ENCODE results near the gene KRIT1.

KRIT1 gene

DNA sequence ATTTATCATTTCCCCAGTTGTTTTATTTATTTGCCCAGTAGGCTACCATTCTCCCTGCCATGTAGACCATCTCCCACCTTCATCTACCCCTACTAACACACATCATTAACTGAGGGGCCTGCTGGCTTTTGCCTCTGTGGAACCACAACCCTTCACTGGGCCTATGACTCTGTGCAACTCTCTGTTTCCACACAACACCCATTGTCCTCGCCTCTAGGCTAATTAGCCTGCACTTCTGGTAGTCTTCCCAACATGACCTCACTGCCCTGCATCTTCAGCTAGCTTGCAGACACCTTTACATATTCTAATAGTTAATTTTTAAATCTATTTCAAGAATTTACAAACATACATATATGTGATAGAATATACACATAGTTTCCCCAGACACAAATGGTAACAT lies 7.5 kb upstream of the KRIT1 start:
- no CpG with 5 or more reads among the region's 1 CpG for WGBS (ENCODE audit: insufficient coverage)
- H3K9me3 ChIP-seq (ENCODE audit: control extremely low read depth in 1 of 5, control insufficient read depth in 4 of 5, insufficient read depth in 2 of 5, low read depth in 1 of 5, low read length in 4 of 5) = peaks cover 0 to 4% (median 0%) of the 10 kb centered on the region in 5 experiments
- peaks cover 0 to 2% (median under 1%) of the 10 kb centered on the region in 4 experiments for H3K4me1 ChIP-seq (ENCODE audit: control extremely low read depth in 1 of 4, control insufficient read depth in 4 of 4, insufficient read depth in 4 of 4, low read length in 3 of 4)
- CTCF ChIA-PET = no interaction called here
- POLR2A ChIA-PET = no interaction called here
- no peak overlapping the region for H3K27ac ChIP-seq (ENCODE audit: insufficient read depth in 1 of 2, low read depth in 1 of 2, low read length in 2 of 2, poor library complexity in 1 of 2, severe bottlenecking in 2 of 2)
- no peaks in the 10 kb centered on the region for H3K27me3 ChIP-seq (replicated peaks in 2 of 5; ENCODE audit: control insufficient read depth in 4 of 5, insufficient read depth in 5 of 5, low read length in 4 of 5)
- H3K36me3 ChIP-seq (ENCODE audit: control insufficient read depth in 4 of 4, insufficient read depth in 4 of 4, low read length in 3 of 4) = peaks cover 3 to 11% (median 5%) of the 10 kb centered on the region in 4 experiments
- DNase-seq = no peak
- H3K4me3 ChIP-seq (ENCODE audit: control insufficient read depth in 1 of 7, extremely low read depth in 1 of 7, insufficient read depth in 4 of 7, low read depth in 2 of 7, low read length in 6 of 7) = no peak overlapping the region

DNA sequence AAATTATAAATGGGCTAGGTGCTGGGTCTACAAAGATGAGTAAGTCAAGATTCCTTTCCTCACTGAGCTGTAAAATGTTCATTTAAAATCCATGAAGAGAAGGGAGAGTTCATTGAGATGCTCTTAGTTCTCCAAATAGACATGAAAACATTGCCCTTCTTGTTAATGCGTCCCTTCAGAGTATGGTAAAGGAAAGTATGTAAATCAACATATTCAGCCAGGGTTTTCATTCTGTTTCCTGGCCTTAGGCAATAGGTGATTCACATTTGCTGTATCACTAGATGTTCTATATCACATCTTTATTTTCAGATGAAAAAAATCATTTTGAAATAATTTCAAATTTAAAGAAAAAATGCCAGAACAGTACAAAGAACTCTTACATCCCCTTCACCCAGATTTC lies 5.5 kb upstream of the KRIT1 start:
- POLR2A ChIA-PET = no interaction called here
- 100% methylated on average over 1 of the region's 1 CpG for WGBS (ENCODE audit: insufficient coverage)
- Histone ChIP-seq H3K4me3 (ENCODE audit: control insufficient read depth in 1 of 7, extremely low read depth in 1 of 7, insufficient read depth in 4 of 7, low read depth in 2 of 7, low read length in 6 of 7) (no peak overlapping the region), H3K36me3 (ENCODE audit: control insufficient read depth in 4 of 4, insufficient read depth in 4 of 4, low read length in 3 of 4) (peaks cover 3 to 11% (median 5%) of the 10 kb centered on the region in 4 experiments), H3K9me3 (ENCODE audit: control extremely low read depth in 1 of 5, control insufficient read depth in 4 of 5, insufficient read depth in 2 of 5, low read depth in 1 of 5, low read length in 4 of 5) (peaks cover 0 to 4% (median 0%) of the 10 kb centered on the region in 5 experiments), H3K4me1 (ENCODE audit: control extremely low read depth in 1 of 4, control insufficient read depth in 4 of 4, insufficient read depth in 4 of 4, low read length in 3 of 4) (peaks cover 5 to 19% (median 17%) of the 10 kb centered on the region in 4 experiments), H3K27me3 (replicated peaks in 2 of 5; ENCODE audit: control insufficient read depth in 4 of 5, insufficient read depth in 5 of 5, low read length in 4 of 5) (no peaks in the 10 kb centered on the region), H3K27ac (ENCODE audit: insufficient read depth in 1 of 2, low read depth in 1 of 2, low read length in 2 of 2, poor library complexity in 1 of 2, severe bottlenecking in 2 of 2) (no peak overlapping the region)
- CTCF ChIA-PET = no interaction called here
- no peak for DNase-seq

DNA sequence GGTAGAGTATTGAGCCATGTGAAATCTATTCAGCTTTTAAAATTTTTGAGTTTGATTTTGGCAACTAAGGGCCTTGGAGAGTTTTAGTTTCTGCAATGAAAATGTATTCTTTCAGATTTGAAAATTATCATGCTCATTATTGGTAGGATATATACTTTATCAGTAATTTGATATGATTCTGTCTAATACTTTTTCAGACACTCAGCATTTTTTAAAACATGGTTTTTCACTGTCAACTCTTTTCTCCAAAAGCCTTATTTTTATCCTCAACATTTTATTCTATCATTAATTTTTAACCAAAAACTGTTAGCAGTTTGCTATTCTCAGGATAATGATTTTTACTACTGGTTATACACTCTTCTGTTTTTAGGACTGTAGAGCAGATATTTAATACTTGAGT lies 4.9 kb upstream of the KRIT1 start:
- Histone ChIP-seq H3K36me3 (ENCODE audit: control insufficient read depth in 4 of 4, insufficient read depth in 4 of 4, low read length in 3 of 4) (peaks cover 3 to 11% (median 5%) of the 10 kb centered on the region in 4 experiments), H3K4me3 (ENCODE audit: control insufficient read depth in 1 of 7, extremely low read depth in 1 of 7, insufficient read depth in 4 of 7, low read depth in 2 of 7, low read length in 6 of 7) (no peak overlapping the region), H3K9me3 (ENCODE audit: control extremely low read depth in 1 of 5, control insufficient read depth in 4 of 5, insufficient read depth in 2 of 5, low read depth in 1 of 5, low read length in 4 of 5) (peaks cover 0 to 4% (median 0%) of the 10 kb centered on the region in 5 experiments), H3K27ac (ENCODE audit: insufficient read depth in 1 of 2, low read depth in 1 of 2, low read length in 2 of 2, poor library complexity in 1 of 2, severe bottlenecking in 2 of 2) (no peak overlapping the region), H3K27me3 (replicated peaks in 2 of 5; ENCODE audit: control insufficient read depth in 4 of 5, insufficient read depth in 5 of 5, low read length in 4 of 5) (no peaks in the 10 kb centered on the region), H3K4me1 (ENCODE audit: control extremely low read depth in 1 of 4, control insufficient read depth in 4 of 4, insufficient read depth in 4 of 4, low read length in 3 of 4) (peaks cover 5 to 19% (median 17%) of the 10 kb centered on the region in 4 experiments)
- DNase-seq = no peak
- ChIA-PET CTCF (no interaction called here), POLR2A (no interaction called here)

DNA sequence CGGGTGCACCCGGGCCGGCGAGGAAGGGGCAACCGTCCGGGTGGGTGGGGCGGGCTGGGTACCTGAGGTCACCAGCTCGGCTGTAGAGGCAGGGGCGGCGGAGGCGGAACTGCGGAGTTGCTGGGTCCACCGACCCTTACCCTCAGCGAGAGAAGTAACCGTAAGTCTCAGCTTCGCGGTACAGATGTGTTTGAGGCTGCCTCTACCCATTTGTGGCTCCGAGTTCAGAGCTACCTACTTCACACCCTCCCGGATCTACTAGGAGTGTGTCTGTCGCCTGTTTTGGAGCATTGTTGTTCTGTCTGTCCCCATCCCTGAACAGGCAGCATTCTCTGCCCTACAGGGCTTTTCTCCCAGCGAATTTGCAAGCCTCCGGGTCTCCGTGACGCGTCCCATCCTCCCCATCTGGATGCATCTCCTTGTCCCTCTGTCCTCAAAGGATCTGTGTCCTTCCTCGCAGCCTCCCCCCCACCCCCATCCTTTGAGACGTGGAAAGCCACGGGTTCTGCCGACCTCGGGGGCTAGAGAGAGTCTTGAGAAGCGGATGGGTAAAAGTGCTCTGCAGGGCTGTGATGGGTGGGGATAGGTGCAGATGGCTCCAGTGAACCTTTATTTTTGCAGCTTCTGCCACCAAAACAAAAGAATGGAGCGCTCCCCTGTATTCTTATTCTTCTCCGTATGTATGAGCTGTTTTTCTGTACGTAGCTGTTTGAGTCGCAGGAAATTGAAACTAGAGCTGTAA lies 817 bp upstream of the KRIT1 start:
- ChIA-PET POLR2A (interaction anchor here (0.8 to 0.9 kb wide), 2 partner anchors 8 to 12 kb away, joined by 3 read pairs; no protein-coding TSS in a partner anchor), CTCF (interaction anchor here (0.6 to 1.8 kb wide), 12 partner anchors 10 to 201 kb away, joined by 3 to 7 read pairs (median 4); partner anchors contain the start of gene GATAD1)
- peak overlapping the region; percentile 70 to 100 (median 91) for H3K4me3 ChIP-seq (ENCODE audit: control insufficient read depth in 1 of 7, extremely low read depth in 1 of 7, insufficient read depth in 4 of 7, low read depth in 2 of 7, low read length in 6 of 7)
- no peaks in the 10 kb centered on the region for H3K9me3 ChIP-seq (ENCODE audit: control extremely low read depth in 1 of 5, control insufficient read depth in 4 of 5, insufficient read depth in 2 of 5, low read depth in 1 of 5, low read length in 4 of 5)
- H3K36me3 ChIP-seq (ENCODE audit: control insufficient read depth in 4 of 4, insufficient read depth in 4 of 4, low read length in 3 of 4) = no peaks in the 10 kb centered on the region
- peak overlapping the region; percentile 40 to 96 for H3K27ac ChIP-seq (ENCODE audit: insufficient read depth in 1 of 2, low read depth in 1 of 2, low read length in 2 of 2, poor library complexity in 1 of 2, severe bottlenecking in 2 of 2)
- 0% methylated on average over 21 of the region's 35 CpGs for WGBS (ENCODE audit: insufficient coverage)
- DNase-seq = peak; percentile 34 to 80 (median 68)
- H3K27me3 ChIP-seq (replicated peaks in 2 of 5; ENCODE audit: control insufficient read depth in 4 of 5, insufficient read depth in 5 of 5, low read length in 4 of 5) = no peaks in the 10 kb centered on the region
- peaks cover 16 to 36% (median 25%) of the 10 kb centered on the region in 4 experiments for H3K4me1 ChIP-seq (ENCODE audit: control extremely low read depth in 1 of 4, control insufficient read depth in 4 of 4, insufficient read depth in 4 of 4, low read length in 3 of 4)

DNA sequence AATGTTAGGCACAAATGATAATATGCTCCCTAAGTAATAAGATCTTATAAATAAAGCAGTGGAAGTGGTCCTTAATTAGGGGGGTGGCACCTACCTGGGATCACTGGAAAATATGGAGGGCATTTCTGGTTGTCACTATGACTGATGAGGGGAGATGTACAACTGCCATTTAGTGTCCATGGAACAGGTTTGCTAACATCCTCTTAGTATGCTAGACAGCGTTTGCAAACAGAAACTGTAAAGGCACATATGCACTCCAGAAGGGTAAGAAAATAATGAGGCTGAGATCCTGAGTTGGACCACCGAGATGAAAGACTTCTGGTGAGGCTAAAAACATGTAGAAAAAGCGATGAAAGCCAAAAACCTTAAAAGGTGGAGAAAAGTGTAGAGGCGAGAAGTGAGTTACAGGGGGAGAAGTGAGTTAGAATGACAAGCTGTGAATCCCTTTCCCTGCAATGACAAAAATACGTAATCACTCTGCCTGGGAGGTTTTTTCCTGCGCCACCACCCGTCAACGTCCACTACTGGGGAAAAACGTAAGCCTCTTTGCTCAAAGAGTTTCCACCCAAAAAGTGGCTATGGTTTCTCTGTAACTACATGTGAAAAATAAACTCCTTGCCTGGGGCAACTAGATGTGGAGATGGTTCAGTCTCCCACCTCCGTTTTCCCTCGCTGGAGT lies 767 bp downstream of the KRIT1 start:
- H3K36me3 ChIP-seq (ENCODE audit: control insufficient read depth in 4 of 4, insufficient read depth in 4 of 4, low read length in 3 of 4) = peaks cover 6 to 15% (median 10%) of the 10 kb centered on the region in 4 experiments
- H3K4me1 ChIP-seq (ENCODE audit: control extremely low read depth in 1 of 4, control insufficient read depth in 4 of 4, insufficient read depth in 4 of 4, low read length in 3 of 4) = peaks cover 16 to 36% (median 25%) of the 10 kb centered on the region in 4 experiments
- DNase-seq = peak; percentile 37 to 61 (median 58)
- no peaks in the 10 kb centered on the region for H3K9me3 ChIP-seq (ENCODE audit: control extremely low read depth in 1 of 5, control insufficient read depth in 4 of 5, insufficient read depth in 2 of 5, low read depth in 1 of 5, low read length in 4 of 5)
- peak overlapping the region; percentile 94 to 96 for H3K27ac ChIP-seq (ENCODE audit: insufficient read depth in 1 of 2, low read depth in 1 of 2, low read length in 2 of 2, poor library complexity in 1 of 2, severe bottlenecking in 2 of 2)
- WGBS (ENCODE audit: insufficient coverage) = 0% methylated on average over 11 of the region's 11 CpGs
- ChIA-PET POLR2A (interaction anchor here (0.6 to 0.9 kb wide), 2 partner anchors 10 to 103 kb away, joined by 3 read pairs; no protein-coding TSS in a partner anchor), CTCF (interaction anchor here (1.1 to 1.6 kb wide), 5 partner anchors 15 to 201 kb away, joined by 3 to 4 read pairs (median 4); no protein-coding TSS in a partner anchor)
- H3K4me3 ChIP-seq (ENCODE audit: control insufficient read depth in 1 of 7, extremely low read depth in 1 of 7, insufficient read depth in 4 of 7, low read depth in 2 of 7, low read length in 6 of 7) = peak overlapping the region; percentile 70 to 100 (median 91)
- no peaks in the 10 kb centered on the region for H3K27me3 ChIP-seq (replicated peaks in 2 of 5; ENCODE audit: control insufficient read depth in 4 of 5, insufficient read depth in 5 of 5, low read length in 4 of 5)

DNA sequence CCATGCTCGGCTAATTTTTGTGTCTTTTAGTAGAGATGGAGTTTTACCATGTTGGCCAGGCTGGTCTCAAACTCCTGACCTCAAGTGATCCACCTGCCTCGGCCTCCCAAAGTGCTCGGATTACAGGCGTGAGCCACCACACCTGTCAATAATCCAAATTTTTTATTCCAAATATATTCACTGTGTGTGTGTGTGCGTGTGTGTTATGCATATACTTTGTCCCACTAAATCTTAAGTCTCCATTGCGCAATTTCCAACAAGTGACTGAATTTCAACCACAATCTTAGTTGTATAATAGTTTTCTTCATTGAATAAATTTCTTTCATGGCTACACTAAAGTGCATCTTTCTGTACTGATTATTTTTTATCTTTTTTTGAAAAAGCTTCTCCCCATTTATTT lies 2.7 kb downstream of the KRIT1 start:
- Histone ChIP-seq H3K4me1 (ENCODE audit: control extremely low read depth in 1 of 4, control insufficient read depth in 4 of 4, insufficient read depth in 4 of 4, low read length in 3 of 4) (peaks cover 13 to 32% (median 23%) of the 10 kb centered on the region in 4 experiments), H3K4me3 (ENCODE audit: control insufficient read depth in 1 of 7, extremely low read depth in 1 of 7, insufficient read depth in 4 of 7, low read depth in 2 of 7, low read length in 6 of 7) (no peak overlapping the region), H3K9me3 (ENCODE audit: control extremely low read depth in 1 of 5, control insufficient read depth in 4 of 5, insufficient read depth in 2 of 5, low read depth in 1 of 5, low read length in 4 of 5) (no peaks in the 10 kb centered on the region), H3K27ac (ENCODE audit: insufficient read depth in 1 of 2, low read depth in 1 of 2, low read length in 2 of 2, poor library complexity in 1 of 2, severe bottlenecking in 2 of 2) (no peak overlapping the region), H3K27me3 (replicated peaks in 2 of 5; ENCODE audit: control insufficient read depth in 4 of 5, insufficient read depth in 5 of 5, low read length in 4 of 5) (no peaks in the 10 kb centered on the region), H3K36me3 (ENCODE audit: control insufficient read depth in 4 of 4, insufficient read depth in 4 of 4, low read length in 3 of 4) (peaks cover 7 to 31% (median 18%) of the 10 kb centered on the region in 4 experiments)
- peak in 1 of 3 donors; percentile 13 for DNase-seq
- ChIA-PET CTCF (no interaction called here), POLR2A (no interaction called here)
- no CpG with 5 or more reads among the region's 6 CpGs for WGBS (ENCODE audit: insufficient coverage)

DNA sequence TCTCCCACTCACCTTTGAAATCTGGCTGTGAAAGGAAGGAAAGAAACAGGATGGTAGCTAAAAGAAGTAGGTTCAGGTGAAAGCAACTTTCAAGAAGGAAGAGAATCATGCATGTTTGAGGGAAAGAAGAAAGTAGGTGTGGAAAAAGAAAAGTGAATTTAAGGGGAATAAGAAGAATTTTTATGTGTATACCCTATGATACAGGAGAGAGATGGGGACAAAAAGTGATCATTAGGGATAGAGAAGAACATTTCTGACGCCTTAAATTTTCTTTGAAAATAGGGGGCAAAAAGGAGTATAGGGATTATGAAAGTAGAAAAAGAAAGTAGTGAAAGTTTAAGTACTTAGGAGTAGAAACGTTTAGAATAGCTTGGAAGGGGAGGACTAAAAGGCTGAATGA lies 15.2 kb downstream of the KRIT1 start:
- ChIA-PET CTCF (no interaction called here), POLR2A (no interaction called here)
- H3K4me1 ChIP-seq (ENCODE audit: control extremely low read depth in 1 of 4, control insufficient read depth in 4 of 4, insufficient read depth in 4 of 4, low read length in 3 of 4) = no peaks in the 10 kb centered on the region
- no peak overlapping the region for H3K4me3 ChIP-seq (ENCODE audit: control insufficient read depth in 1 of 7, extremely low read depth in 1 of 7, insufficient read depth in 4 of 7, low read depth in 2 of 7, low read length in 6 of 7)
- H3K36me3 ChIP-seq (ENCODE audit: control insufficient read depth in 4 of 4, insufficient read depth in 4 of 4, low read length in 3 of 4) = peaks cover 6 to 72% (median 37%) of the 10 kb centered on the region in 4 experiments
- DNase-seq = no peak
- H3K27me3 ChIP-seq (replicated peaks in 2 of 5; ENCODE audit: control insufficient read depth in 4 of 5, insufficient read depth in 5 of 5, low read length in 4 of 5) = no peaks in the 10 kb centered on the region
- peaks cover 0 to 5% (median 0%) of the 10 kb centered on the region in 5 experiments for H3K9me3 ChIP-seq (ENCODE audit: control extremely low read depth in 1 of 5, control insufficient read depth in 4 of 5, insufficient read depth in 2 of 5, low read depth in 1 of 5, low read length in 4 of 5)
- no peak overlapping the region for H3K27ac ChIP-seq (ENCODE audit: insufficient read depth in 1 of 2, low read depth in 1 of 2, low read length in 2 of 2, poor library complexity in 1 of 2, severe bottlenecking in 2 of 2)
- 94% methylated on average over 2 of the region's 2 CpGs for WGBS (ENCODE audit: insufficient coverage)

Data from common myeloid progenitor, CD34-positive (primary cell).